Measurements from ENCODE around the gene NLGN1. TPM values are rescaled to one million over a fixed set of nuclear protein-coding genes. Genes with fewer than 3 reads are reported as not detected.
A peak's percentile ranks its signal among the peaks of the same experiment; 100 is the strongest.

NLGN1 gene
- total RNA-seq, 1 donor from 2014 or later, result 59.1 TPM

DNA sequence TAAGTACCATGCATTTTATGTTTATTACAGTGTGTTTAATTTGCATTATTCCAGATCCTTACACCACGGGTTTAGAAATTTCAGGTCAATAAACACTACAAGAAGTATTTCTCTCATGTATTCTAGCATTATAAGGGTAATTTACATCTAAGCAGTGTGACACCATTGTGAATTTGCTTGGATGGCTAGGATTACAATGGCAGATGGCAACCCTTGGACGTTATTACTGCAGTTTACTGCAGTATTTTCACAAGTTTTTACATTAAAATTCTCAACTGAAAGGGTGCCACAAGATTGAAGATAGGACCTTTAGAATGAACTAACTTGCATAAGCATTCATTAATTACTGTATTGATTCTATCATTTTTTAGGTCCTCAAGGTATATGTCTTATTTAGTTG is 538.8 kb downstream of the NLGN1 start:
- DNase-seq (ENCODE audit: low spot score in 2 of 2), result no peak
- no peak for FAIRE-seq

- no peak for FAIRE-seq
- no peak for DNase-seq (ENCODE audit: low spot score in 2 of 2)
Observed at GRCh38 chr3:173938159-173938558, 540.6 kb downstream of the NLGN1 start.

DNA sequence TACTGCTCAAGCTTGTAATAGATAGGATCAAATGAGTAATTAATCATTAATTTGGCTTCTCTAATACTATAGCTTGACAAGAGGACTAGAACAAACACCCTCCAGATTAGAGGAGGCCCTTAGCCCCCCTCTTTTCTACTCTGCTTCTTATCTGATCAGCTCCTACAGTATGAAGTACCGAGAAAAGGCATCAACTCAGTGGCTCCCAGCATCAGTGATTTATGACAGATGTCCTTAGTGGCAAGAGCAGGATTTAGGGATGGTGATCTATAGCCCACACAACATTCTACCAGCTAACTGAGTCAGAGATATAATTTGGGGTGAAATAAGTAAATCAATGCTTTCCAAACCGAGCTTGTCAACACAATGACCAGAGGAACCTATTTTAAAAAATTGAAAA is 541.1 kb downstream of the NLGN1 start:
- DNase-seq (ENCODE audit: low spot score in 2 of 2), result no peak
- FAIRE-seq, result no peak

DNA sequence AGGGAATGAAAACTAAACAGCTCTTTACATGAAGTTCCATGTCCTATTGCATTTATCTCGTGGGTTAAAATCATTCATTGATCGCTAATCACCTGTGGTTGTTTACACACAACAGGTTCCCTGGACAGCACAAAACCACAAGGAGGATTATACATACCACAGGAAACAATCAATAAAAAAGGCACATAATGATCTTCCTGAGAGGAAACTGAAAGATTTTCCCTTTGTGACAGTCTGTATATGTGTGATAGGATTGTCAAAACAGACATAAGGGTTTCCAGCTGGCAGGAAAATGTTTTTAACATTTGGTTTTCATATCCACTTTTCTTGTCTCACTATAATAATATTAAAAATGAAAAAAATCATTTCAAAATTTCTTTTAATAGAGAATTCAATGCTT is 541.8 kb downstream of the NLGN1 start:
- no peak for DNase-seq (ENCODE audit: low spot score in 2 of 2)

DNA sequence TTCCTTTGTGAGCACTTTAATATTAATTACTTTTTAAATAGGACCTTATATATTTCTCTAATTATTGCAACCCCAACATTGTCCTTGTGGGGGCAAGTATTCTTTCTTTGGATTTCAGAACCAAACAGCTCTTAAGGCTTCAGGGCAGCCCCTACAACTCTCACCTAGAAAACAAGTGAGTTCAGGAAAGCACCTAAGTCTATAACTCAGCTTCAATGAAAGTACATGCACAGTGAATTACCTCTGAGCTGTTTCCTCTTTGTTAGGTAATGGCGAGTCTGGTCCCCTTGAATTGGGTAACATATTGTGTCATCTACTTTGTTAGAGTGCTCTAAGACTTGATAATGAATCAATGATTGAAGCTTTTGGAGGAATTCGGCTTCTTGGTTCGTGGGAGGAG is 545.7 kb downstream of the NLGN1 start:
- no peak for DNase-seq (ENCODE audit: low spot score in 2 of 2)
- FAIRE-seq, result no peak

More for the DNA sequence above, 541.8 kb downstream of the NLGN1 start:
- FAIRE-seq, result no peak

GRCh38 chr3:173945170-173945569 is 547.6 kb downstream of the NLGN1 start:
- DNase-seq (ENCODE audit: low spot score in 2 of 2), result no peak
- no peak for FAIRE-seq

GRCh38 chr3:173945806-173946205 is 548.3 kb downstream of the NLGN1 start:
- no peak for DNase-seq (ENCODE audit: low spot score in 2 of 2)
- no peak for FAIRE-seq

DNA sequence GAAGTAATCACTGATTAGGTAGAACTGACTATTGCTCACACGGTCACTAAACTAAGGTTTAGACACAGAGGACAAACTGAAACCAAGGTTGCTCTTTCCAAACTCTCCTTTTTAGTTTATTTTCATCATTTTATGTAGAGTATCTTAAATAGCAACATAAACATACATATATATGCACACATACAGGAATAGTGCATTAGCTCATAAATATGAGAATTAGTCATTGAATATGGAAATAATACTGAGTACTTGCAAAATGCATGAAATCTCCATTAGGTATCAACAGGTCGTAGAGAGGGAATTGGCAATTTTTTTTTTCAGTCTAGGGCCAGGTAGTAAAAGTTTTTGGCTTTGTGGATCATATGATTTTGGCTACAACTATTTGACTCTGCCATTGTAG is 557.1 kb downstream of the NLGN1 start:
- DNase-seq (ENCODE audit: low spot score in 2 of 2), result no peak
- FAIRE-seq, result no peak

DNA sequence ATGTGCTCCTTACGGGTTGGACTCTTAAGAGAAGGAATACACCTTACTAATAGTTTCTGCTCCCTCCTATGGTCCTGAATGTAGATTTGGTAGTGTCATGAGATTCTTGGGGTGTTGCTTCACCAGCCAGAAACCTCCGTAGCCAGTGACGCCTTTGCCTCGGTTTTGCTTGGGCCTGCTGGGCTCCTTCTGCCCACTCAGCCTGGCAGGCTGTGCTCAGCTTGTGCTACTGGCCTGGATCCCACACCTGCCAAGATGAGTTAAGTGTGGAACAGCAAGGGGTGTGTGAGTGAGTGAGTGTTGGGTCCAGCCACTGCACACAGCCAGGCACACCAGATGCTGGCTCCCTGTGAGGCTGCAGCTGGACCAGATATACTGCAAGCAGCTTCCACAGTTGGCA is 560.1 kb downstream of the NLGN1 start:
- FAIRE-seq, result no peak
- no peak for DNase-seq (ENCODE audit: low spot score in 2 of 2)

DNA sequence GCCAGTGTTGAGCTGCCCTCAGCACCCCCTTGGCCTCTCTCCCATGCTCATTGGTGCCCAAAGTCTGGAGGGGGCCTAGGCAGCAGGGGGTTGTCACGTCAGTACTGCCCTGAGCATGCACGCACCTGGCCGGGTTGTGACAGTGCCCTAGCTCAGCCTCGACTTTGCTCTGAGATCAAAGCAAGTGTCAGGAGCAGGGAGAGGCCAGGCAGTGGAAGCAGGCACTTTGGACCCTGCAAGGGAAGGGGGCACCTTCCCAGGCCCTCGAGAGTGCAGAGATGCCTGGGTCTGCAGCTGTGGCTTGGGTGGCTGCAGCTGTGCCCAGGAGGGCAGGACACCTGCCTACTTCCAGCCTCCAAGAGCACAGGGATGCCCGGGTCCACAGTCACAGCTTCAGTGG is 561.3 kb downstream of the NLGN1 start:
- no peak for DNase-seq (ENCODE audit: low spot score in 2 of 2)
- no peak for FAIRE-seq

GRCh38 chr3:173970281-173970680 is 572.7 kb downstream of the NLGN1 start:
- FAIRE-seq, result no peak
- no peak for DNase-seq (ENCODE audit: low spot score in 2 of 2)

- FAIRE-seq, result no peak
- no peak for DNase-seq (ENCODE audit: low spot score in 2 of 2)
Observed at GRCh38 chr3:173976281-173976680, 578.7 kb downstream of the NLGN1 start.

DNA sequence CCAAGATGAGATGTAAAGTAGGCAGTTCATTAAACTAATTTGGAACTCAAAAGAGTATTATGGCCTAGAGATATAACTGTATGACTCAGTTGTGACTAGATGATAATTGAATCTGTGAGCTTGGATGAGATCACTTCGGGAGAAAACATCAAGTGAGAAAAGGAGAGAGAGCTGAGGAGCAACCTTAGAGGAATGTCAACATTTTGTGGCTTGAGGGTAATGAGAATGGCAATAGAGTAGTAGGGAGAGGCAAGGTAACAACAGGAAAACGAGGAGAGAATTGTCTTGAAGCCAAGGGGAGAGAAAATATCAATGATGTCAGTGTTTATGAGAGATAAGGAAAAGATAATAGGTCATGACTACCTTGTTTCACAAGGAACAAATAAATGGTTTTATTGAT is 580.2 kb downstream of the NLGN1 start:
- DNase-seq (ENCODE audit: low spot score in 2 of 2) (no peak), FAIRE-seq (no peak)

DNA sequence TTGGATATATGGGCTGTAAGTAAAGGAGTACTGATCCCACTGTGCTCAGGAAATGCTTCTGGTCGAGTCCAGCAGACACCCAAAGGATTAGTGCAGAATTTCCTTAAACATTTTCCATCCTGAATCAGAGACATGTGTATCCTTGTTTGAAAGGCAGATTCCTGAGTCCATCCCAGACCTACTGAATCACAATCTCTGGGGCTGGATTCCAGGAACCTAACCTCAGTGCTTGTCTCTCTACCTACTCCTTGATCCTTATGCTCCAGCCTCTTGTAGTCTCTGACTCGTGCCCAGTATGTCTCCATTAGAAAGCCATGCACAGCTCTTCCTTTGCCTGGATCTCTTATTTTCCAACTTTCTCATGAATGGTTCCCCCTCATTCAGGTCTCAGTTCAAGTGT is 585.8 kb downstream of the NLGN1 start:
- no peak for DNase-seq (ENCODE audit: low spot score in 2 of 2)
- FAIRE-seq, result no peak

DNA sequence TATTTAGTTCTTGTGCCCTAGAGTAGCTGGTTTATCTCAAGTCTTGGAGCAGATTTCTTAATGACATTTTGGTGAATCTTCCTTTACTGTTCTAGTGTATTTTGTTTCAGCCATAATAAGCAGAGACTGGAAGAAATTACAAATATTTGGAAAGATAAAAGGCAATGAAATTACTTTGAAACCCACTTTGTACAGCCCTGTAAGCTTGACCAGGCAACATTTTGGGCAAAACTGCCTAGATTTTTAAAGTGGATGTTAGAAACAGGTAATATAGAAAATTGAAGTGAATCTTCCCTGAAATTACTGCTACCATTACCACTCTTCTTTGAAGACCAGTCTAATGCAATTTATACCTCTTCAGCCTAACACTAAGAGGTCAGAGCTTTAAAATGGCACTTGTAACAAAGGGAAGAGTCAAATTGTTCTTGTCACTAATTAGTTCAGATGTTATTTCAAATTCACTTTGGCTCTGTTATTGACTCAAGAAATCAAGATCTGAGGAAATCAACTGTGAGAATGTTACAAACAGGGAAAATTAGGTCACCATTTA is 589.4 kb downstream of the NLGN1 start:
- DNase-seq (ENCODE audit: low spot score in 2 of 2), result no peak
- FAIRE-seq, result no peak

DNA sequence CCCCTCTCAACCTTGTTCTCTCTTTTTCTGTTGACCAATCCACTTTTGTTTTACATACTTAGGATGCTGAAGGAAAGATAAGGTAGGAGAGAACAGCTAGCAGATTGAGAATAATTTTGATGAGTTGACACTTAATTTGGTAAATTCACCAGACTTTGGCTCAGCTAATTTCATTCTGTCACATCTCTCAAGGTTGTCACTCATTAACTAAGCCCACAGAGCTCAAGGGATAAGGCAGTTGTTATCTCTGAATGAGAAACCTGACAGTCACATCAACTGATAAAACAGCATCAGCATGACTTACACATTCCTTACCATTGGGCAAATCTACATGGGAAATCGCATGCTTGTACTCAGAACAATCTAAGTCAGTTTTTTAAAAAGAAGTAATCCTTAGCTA is 591.4 kb downstream of the NLGN1 start:
- no peak for FAIRE-seq
- DNase-seq (ENCODE audit: low spot score in 2 of 2), result no peak

- DNase-seq (ENCODE audit: low spot score in 2 of 2), result no peak
- FAIRE-seq, result no peak
Observed at GRCh38 chr3:173992416-173992815, 594.9 kb downstream of the NLGN1 start.

- DNase-seq (ENCODE audit: low spot score in 2 of 2), result peak in 1 of 2 donors; percentile 6
- FAIRE-seq, result peak; percentile 61
Observed at GRCh38 chr3:173993299-173993698, 595.8 kb downstream of the NLGN1 start.

DNA sequence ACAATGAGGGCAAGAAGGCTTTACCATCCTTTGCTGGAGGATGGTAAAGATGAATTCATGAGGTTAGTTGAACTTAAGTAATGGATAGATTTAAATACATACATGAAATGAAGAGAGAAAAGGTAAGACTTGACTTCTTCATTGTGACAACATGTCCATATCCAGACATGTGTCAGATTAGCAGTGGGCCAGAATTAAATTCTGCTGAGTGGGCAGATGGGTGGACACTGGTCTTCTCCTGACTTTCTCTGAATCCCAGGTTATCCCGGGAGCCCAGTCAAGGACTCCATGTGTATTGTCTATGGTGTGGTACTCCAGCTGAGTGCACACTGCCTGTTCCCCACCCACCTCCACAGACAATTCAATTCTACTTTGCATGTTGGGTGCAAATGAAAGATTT is 603.1 kb downstream of the NLGN1 start:
- FAIRE-seq (no peak), DNase-seq (ENCODE audit: low spot score in 2 of 2) (no peak)

- DNase-seq (ENCODE audit: low spot score in 2 of 2), result no peak
Observed at GRCh38 chr3:174002543-174002942, 605.0 kb downstream of the NLGN1 start.

DNA sequence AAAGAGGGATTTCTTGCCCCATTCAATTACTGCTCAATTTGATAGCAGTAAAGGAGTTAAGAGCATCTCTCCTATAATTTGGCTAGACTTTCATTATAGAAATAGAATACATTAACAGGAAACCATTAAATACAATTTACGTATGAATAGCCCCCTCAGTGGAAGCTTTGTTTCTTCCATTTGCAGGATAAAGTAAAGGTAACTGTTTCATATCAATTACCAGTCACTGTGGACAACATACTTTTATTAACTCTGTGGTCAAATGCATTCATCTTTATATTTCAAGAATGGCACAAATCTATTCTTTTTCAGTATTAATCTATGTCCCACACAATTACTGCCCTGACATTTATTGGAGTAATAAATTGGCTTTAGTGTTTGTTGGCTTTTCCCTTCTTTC is 613.4 kb downstream of the NLGN1 start:
- no peak for DNase-seq (ENCODE audit: low spot score in 2 of 2)
- FAIRE-seq, result no peak

More at GRCh38 chr3:174002543-174002942, 605.0 kb downstream of the NLGN1 start:
- no peak for FAIRE-seq

GRCh38 chr3:174016186-174016585 is 618.6 kb downstream of the NLGN1 start:
- no peak for FAIRE-seq
- no peak for DNase-seq (ENCODE audit: low spot score in 2 of 2)

DNA sequence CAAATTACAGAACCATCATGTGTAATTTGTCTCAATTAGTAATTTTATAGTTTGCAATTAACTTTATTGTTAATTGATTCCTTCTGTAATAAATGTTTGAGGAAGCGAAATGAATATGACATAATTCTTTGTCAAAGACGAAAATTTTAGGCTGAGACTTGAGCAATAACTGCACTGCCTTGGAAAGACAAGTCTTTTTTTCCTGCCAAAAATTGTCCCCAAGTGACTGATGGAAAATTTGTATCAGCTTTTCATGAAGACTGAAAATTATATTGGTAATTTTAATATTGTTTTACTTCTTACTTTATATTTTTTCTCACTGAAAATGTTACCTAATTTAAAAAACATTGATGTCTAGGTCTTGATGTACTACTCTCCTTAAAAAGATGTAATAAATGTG is 622.6 kb downstream of the NLGN1 start:
- no peak for DNase-seq (ENCODE audit: low spot score in 2 of 2)
- FAIRE-seq, result no peak

Measured in frontal cortex (tissue), 4 donors.